GM19351 (cell line): ENCODE data around the gene SCUBE3.

Experiments used
- ATAC-seq: cut with Tn5 transposase; IDR thresholded peaks from one replicate; pipeline ENCODE4 v1.9.1; 2021; ENCODE audit warnings: mild to moderate bottlenecking, moderate library complexity; ENCODE audit not compliant: unreplicated experiment

Gene SCUBE3

DNA sequence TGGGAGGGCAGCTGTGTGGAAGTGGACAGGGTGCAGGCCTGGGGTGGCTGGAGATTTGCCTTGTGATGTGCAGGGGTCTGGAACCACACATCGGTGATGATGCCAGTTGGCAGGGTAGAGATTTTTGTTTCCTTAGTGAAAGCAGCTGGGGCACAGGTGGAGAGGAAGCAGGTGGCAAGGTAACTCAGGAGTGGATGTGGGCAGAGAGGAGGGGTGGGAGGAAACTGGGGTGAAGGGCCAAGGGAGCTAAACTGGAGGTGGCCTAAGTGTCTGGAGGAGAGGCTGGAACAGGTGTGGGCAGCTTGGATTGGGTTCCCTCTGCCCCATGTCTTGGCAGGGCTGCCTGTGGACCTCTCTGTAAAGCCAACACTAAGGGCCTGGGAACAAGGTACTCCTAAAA is 4.7 kb upstream of the SCUBE3 start:
- no peak for ATAC-seq

DNA sequence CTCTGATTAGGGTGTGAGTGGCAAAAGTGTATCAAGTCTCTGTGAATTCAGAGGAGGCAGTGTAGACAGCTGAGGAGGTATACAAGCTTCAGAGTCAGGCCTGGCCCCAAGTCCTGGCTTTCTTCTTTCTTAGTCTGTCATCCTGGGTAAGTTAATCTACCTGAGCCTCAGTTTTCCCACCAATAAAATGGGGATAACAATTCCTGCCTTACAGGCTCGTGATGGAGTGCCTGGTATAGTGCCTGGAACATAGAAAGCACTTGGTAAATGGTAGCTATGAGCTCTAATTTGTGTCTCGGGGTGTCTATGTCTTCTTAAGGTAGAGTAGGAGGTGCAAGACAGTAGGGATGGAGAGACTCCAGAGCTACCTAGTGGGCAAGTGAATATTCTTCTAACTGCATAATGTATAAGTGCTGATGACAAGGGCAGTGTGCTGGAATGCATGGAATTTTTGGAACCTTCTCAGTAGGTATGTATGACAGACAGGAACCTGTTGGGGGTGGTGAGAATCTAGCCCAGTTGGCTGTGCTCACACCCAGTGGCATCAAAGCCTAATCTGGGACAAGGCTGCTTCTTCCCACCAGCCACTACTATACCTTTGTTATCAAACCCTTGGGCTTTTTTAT is 4.0 kb upstream of the SCUBE3 start:
- ATAC-seq, result no peak

DNA sequence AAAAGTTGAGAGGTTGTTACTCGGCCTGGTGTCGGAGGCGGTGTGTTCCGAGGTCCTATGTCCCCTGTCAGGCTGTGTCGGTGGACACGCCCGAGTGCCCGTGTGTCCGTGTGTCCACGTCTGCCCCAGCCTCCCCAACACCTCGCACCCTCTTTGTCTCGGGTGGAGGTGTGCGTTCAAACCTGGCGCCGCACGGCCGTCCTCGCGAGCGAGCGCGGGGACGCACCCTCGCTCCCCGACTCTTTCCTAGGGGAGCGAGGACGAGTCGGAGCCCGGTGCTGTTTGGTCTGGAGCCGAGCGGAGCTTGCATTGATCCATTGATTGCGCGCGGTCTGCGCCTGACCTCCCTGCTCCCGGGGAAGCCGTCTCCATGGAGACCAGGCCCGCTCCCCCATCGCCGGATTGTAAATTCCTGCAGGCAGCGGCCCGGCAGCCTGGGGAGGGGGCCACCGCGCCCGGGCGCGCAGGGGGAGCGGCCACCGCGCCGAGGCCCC is 411 bp upstream of the SCUBE3 start:
- ATAC-seq, result no peak

DNA sequence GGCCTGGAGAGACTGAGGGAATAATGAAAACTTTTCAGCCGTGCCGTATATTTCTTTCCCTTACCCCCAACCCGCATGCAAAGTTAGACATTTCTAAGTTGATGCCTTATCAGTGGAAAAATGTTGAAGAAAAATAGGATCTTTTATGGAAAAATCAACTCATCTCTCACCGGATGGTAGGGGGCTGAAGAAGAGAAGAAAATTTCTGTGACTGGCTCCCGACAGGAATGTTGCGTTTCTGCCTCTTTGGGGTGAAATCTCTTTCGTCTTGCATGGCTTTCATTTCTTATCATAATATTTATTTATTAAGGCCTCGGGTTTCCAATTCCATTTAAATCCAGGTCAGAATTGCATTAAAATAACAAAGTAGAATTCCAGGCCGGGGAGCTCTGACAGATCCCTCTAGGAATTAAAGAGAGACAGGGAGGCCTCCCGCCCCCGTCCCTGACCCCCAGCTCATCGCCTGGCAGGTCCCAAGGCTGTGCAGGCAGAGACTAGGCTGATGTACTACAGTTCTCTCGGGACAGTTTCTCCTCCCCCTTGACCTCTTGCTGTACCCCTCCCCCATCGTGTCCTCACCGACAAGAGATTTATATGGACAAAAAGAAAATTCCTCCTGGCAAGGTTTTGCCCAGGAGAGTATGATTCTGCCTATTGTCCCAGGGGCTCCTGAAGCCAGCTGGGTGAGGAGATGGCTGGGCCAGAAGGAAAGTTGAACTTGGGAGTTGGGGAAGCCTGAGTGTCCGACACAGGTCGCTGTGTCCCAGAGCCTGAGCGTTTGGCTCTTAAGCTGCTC is 1.3 kb downstream of the SCUBE3 start:
- ATAC-seq, result no peak

DNA sequence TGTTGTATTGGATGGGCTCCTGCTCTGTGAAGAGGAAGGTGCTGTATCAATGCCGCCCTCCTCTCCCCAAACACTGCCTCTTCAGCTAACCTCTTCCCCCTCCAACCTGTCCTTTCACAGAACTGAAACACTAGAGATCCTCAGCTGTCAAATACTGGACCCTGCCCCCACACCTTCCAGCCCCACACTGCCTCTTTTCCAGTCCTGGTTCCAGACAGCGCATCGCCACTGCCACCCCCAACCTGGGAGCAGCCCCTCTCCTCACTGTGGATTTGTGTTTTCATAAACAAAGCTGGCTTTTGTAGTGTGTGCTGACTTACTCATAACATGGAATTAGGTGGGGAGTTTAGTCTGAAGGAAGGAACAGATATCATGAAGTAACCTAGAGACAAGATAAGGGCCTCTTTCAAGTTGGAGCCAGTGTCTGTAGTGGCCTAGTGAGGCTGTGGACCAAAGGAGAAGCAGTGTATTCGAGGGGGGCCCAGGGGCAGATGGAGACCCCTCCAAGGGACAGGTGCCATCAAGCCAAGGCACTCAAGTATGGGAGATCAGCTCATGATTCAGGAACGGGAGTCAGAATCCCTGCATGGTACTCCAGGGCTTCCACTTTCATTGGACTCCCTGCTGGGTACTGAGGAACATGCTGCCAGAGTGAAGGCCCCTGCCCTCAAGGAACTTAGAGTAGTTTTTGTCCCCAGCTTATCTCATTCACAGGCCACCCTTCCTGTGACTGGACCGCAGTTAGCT is 2.1 kb downstream of the SCUBE3 start:
- no peak for ATAC-seq

DNA sequence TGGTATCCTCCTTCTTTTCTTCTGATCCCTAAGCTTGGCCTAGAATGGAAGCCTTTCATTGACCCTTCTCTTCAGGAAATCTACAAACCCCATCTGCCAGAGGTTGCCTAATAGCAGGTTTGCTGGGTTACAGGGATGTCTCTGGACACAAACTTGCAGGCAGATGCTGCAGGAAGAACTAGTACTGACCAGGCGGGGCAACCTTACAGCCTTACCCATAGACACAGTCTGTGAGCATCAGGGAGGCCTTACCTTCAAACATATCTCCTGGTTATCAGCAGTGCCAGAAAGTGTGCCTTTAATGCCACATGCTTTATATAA is 2.6 kb downstream of the SCUBE3 start:
- no peak for ATAC-seq

DNA sequence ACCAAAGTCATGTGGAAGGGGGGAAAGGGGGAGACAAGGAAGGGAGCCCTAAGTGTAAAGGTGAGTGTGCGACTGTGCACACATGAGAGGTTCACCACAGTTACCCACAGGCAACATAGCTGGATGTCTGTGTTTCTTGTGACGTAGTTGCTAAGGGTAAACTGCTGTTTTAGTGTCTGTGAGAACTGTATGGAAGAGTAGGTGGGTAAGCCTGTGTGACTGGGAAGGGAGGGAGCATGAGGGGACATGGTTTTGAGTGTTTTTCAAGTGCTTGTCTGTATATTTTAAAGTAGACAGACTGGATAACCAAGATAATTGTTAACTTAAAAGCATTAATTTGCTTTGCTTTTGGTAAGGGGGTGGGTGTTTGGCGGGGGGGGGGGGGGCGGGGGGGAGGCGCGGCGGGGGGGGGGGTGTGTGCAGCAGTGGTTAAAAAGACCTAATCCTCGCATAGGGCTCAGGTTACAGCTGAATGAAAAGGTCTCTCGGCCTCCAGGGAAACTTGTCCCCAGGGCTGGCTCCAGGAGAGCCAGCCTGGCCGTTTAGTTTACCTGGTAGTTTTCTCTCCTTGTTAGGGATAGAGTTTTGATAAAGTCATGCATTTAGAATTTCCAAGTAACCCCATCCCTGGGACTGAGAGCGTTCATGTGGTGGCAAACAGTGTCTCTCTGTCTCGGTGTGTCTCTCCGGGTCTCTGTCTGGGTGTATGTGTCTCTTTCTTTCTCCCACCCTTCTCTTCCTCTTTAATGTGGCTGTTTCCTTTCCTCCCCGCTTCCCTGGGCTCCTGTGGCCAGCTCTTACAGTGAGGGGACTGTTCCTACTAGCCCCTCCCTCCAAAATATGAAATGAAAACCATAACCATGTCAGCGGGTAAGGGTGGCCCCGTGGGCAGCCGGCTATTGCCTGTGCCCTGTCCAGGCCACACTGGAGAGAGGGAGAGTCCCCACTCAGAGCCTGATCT is 3.4 kb downstream of the SCUBE3 start:
- ATAC-seq, result no peak

DNA sequence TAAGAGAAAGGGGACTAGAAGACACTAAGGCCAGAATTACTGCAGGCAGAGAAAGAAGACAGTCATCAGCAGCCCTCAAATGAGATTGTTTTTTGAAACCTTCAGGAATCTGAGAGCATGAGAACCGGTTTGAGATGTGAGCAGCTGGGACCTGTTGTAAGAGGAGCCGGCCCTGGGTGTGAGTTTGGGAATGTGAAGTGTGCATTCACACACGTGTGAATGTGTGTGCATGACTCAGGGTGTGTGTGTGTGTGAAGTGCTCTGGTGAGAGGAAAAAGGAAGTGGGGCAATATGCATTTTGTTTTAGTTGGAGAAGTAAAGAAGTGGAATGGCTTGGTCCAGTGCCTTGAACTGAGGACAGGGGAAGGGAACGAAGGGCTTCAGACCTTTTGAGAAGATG is 4.3 kb downstream of the SCUBE3 start:
- no peak for ATAC-seq

DNA sequence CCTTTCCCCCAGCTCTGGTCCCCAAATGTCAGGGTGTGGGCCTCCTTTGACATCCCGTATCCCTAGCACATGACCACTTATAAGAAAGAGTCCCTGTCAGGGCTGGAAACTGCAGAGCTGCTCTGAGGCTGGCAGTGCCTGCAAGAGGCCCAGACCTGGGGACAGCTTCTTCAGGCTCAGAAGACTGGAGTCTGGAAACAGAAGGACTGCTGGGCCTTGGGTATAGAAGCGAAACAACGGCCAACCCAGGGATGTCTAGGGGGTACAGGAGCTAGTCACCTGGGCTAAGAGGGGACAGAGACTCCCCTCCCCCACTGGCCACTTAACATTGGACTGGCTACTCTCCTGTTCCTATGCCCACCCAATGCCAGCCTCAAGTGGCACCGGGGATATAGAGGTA is 4.7 kb downstream of the SCUBE3 start:
- no peak for ATAC-seq

DNA sequence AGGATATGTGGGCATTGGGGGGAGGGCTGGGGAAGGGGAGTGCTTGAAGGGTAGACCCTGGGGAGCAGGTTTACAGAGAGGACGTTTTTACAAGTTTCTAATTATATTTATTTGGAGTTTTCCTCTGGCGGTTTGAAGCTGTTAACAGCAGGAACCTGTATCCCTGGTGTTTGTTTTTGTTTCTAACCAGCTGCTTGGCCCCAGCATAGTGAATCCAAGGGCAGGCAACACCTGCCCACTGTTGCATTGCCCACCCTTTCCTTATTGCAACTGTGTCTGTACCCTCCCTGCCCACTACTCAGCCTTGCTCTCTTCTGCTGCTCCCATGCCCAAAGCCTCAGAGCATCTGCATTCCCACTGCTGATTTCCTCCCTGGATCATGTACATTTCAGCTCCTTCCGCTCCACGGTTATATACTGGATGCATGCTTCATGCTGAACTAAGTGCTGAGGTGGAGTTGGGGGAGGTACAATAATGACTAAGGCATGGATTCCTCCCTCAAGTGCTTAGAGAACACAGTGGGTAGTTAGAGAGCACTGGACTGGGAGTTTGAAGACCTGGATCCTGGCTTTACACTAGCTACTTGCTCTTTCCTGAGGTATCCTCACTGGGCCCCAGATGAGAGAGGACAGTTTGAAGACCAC is 6.0 kb downstream of the SCUBE3 start:
- ATAC-seq, result no peak

DNA sequence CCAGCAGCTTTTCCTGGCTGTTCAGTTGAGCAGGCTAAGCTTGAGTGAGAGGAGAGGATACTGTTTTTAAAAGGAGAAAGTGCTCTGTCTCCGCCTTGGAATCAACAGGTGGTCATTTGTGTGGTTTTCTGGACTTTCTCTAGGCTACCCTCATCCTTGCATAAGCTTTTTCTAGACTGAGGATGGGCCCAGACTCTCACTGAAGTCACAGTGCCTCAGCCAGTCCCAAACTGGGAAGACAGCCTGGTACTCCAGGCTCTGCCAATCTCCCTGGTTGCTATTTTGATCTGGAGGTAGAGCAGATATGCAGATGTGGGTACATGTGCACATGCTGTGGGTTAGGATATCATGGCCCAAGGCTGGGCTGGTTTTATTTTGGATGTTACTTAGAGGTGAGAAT is 7.0 kb downstream of the SCUBE3 start:
- ATAC-seq, result no peak

DNA sequence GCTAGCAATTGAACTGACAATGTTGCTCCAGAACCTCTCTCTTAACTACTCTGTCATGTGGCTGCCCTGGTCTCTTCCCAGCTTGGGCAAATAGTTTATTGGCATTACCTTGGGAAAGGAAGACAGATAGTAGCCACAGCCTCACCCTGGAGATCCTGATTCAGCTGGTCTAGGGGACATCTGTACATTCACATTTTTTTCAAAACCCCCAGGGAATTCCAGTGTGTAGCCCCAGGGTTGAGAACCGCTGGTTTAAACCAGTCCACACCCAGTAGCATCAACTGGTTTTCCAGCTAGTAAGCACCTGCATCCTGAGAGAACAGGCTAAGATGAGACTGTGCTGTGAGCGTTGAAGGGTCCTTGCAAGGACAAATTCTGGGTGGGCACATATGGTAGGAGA is 9.6 kb downstream of the SCUBE3 start:
- ATAC-seq, result no peak

DNA sequence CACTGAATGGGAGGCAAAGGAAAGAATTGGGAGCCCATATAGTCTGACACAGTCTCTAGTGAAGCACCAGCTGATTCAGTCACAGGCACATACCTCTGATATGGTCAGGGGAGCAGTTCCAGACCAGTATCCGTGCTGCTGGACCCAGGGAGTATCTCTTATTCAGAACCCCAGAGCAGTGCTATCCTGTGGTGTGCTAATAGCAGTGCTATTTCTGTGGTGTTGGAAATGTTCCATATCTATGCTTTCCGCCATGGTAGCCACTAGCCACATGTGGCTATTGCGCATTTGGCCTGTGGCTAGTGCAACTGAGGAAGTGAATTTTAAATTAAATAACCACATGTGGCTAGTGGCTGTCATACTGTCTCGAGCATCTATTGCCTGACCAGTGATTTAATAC is 11.0 kb downstream of the SCUBE3 start:
- no peak for ATAC-seq

DNA sequence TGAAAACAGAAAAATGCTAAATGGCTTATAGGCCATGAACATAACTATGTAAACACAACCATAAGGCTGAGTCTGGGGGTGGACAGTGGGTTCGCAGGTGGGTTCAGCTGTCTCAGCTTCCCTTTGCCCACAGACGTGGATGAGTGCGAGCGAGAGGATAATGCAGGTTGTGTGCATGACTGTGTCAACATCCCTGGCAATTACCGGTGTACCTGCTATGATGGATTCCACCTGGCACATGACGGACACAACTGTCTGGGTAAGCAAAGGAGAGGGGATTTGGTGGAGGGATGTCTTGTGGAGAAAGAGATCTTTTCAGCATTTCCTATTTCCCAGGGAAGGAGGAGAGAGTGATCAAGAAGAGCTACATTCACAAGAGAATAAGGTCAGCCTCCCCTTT is 14.7 kb downstream of the SCUBE3 start:
- no peak for ATAC-seq

DNA sequence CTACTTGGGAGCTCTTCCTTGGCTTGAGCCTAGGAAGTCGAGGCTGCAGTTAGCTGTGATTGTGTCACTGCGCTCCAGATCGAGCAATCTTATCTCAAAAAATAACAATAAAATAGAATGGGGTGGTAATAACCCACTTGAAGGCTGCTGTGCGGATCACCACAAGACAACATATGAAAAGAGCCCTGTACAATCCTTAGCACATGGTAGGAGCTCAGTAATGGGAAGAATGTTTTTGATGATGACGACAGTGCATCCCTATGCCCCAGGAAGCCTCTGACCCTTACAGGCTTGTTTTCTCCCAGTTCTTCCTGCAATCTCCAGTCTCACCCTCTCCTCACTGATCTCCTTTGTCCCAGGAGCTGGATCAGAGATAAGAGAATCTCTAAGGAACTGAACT is 15.5 kb downstream of the SCUBE3 start:
- no peak for ATAC-seq

DNA sequence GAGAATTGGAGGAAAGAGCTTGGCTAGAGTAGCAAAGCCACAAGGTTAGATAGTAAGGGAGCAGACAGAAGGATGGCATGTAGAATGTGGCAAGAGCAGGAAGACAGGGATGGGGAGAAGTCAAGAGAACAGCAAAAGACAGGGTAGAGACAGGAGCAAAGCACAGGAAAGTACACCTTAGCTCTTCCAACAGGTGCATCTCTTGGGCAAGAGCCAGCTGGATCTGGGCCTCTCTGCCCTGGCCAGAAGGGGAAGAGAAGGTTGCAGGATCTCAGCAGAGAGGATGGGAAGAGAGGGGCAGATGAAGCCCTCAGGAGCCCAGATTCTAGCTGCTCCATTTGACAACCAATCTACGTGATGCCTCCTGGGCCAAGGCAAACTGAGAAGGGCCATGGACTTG is 16.7 kb downstream of the SCUBE3 start:
- no peak for ATAC-seq

DNA sequence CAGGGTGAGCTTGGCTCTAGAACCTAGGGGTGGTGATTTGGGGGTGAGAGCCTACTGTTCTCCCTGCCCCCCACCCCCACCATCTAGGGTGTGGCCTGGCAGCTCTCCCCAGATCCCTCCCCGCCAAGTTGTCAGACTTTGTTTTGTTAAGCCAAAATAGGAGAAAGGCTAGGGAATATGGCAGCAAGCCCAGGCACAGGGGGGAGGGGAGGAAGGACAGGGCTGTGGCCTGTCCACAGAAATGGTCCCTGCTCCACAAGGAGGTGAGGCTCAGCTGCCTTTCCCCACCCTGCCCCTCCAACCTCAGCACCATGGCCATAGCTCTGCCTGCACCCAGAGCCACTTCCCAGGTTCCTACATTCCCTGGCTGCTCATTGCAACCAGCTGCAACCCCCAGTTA is 17.2 kb downstream of the SCUBE3 start:
- no peak for ATAC-seq

DNA sequence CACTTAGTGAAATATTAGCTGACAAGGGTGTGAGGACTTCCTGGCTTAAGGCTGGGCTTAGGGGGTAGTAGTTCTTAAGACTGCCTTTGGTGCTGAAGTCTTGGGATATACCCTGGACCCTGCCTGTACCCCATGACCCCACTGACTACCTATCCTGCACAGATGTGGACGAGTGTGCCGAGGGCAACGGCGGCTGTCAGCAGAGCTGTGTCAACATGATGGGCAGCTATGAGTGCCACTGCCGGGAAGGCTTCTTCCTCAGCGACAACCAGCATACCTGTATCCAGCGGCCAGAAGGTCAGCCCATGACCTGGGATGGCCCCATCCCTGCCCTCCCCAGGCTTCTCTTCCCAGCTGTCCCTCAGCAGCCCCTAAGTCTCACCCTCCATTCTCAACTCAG is 17.8 kb downstream of the SCUBE3 start:
- ATAC-seq, result no peak

DNA sequence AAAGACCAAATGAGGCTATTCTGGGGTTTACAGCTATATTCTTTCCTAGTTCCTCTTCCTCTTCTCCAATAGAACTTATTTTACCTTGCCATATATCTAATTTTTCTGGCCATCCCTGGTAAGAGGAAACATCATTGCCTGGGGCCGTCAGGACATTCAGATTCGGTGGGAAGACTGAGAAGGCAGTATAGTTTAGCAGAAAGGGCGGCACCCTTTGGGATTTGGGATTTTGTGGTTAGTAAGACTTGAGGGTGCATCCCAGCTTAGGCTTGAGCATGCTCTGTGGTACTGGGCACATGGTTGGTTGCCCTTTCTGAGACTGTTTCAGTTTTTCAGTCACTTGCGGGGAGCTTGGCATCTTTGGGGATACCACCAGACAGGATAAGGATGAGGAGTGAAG is 21.1 kb downstream of the SCUBE3 start:
- no peak for ATAC-seq

DNA sequence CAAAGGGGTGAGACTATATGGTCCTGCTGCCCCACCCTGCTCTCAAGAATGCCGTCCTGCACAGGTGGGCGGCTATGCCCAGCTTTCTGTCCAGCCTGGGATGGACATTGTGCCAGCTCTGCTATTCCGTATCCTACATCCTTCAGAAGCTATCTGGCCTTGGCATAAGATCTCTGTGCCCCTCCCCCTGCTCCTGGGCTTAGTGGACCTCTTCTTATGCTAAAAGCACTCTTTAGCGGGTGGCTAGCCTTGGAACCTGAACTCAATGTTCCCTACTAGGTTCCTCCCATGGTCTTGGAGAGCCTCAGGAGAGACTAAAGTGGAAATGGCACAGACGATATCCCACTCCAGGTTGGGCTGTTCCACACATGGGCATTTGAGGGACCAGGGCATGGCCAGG is 22.5 kb downstream of the SCUBE3 start:
- ATAC-seq, result no peak
